Glutamatergic neuron (in vitro differentiated cells): ENCODE measurements around the gene HEYL. TPM values are rescaled to one million over a fixed set of nuclear protein-coding genes. Genes with fewer than 3 reads are reported as not detected.

Source experiments
- DNase-seq: peaks from one replicate; pipeline ENCODE4 v3.0.0; 2022
- H3K27ac Mint-ChIP-seq: one replicate; pipeline ENCODE4 v1.8.0; 2020; ENCODE audit warnings: mild to moderate bottlenecking, mixed read lengths, inconsistent platforms; ENCODE audit not compliant: unreplicated experiment
- H3K27me3 Mint-ChIP-seq: one replicate; pipeline ENCODE4 v1.8.0; 2020; ENCODE audit warnings: mild to moderate bottlenecking, moderate library complexity, mixed read lengths, inconsistent platforms; ENCODE audit not compliant: unreplicated experiment
- H3K36me3 Mint-ChIP-seq: one replicate; pipeline ENCODE4 v1.8.0; 2020; ENCODE audit warnings: mild to moderate bottlenecking, mixed read lengths, inconsistent platforms; ENCODE audit not compliant: unreplicated experiment
- H3K4me1 Mint-ChIP-seq: one replicate; pipeline ENCODE4 v1.8.0; 2020; ENCODE audit warnings: mild to moderate bottlenecking, low read depth, mixed read lengths, inconsistent platforms; ENCODE audit not compliant: unreplicated experiment
- H3K4me3 Mint-ChIP-seq: one replicate; pipeline ENCODE4 v1.8.0; 2020; ENCODE audit warnings: mild to moderate bottlenecking, mixed read lengths, inconsistent platforms; ENCODE audit not compliant: unreplicated experiment
- H3K9me3 Mint-ChIP-seq: one replicate; pipeline ENCODE4 v1.8.0; 2020; ENCODE audit warnings: mild to moderate bottlenecking, moderate library complexity, mixed read lengths, inconsistent platforms; ENCODE audit not compliant: unreplicated experiment
- CTCF ChIP-seq: fragments of 200-600 bp; sonication (generic); IDR thresholded peaks from one replicate; pipeline ENCODE4 v1.5.0; 2021; ENCODE audit not compliant: partially characterized antibody, unreplicated experiment
- total RNA-seq: library from RNA; stranded (reverse); fragmentation: NEBNext Ultra II Directional; extraction: Animal tissue kit (Norgen Biotek cat#: 25700); gene quantifications from one replicate; pipeline ENCODE4 v1.2.1, GENCODE V29; 2021; ENCODE audit not compliant: unreplicated experiment

Gene HEYL
- total RNA-seq, 1 donor from 2014 or later, result 9.0 TPM

- no peak for TF ChIP-seq CTCF
- Mint-ChIP-seq H3K27me3 (peaks cover 34% of the 10 kb centered on the region), H3K36me3 (peaks cover 5% of the 10 kb centered on the region), H3K4me1 (no peaks in the 10 kb centered on the region), H3K9me3 (no peaks in the 10 kb centered on the region), H3K4me3 (no peak overlapping the region), H3K27ac (no peak overlapping the region)
- DNase-seq, result no peak
These were observed 44.8 kb upstream of the HEYL start for GRCh38 chr1:39684313-39684664.

- Mint-ChIP-seq H3K27me3 (peaks cover 34% of the 10 kb centered on the region), H3K36me3 (peaks cover 5% of the 10 kb centered on the region), H3K4me1 (no peaks in the 10 kb centered on the region), H3K4me3 (no peak overlapping the region), H3K27ac (no peak overlapping the region), H3K9me3 (no peaks in the 10 kb centered on the region)
- no peak for DNase-seq
- TF ChIP-seq CTCF, result no peak
These were observed 44.3 kb upstream of the HEYL start for GRCh38 chr1:39683591-39684312.

- H3K36me3 Mint-ChIP-seq, result peaks cover 5% of the 10 kb centered on the region
- no peak for DNase-seq
- no peak overlapping the region for H3K4me3 Mint-ChIP-seq
- no peak for TF ChIP-seq CTCF
- peaks cover 28% of the 10 kb centered on the region for H3K27me3 Mint-ChIP-seq
- no peak overlapping the region for H3K27ac Mint-ChIP-seq
- H3K9me3 Mint-ChIP-seq, result no peaks in the 10 kb centered on the region
- H3K4me1 Mint-ChIP-seq, result no peaks in the 10 kb centered on the region
These were observed 42.6 kb upstream of the HEYL start for GRCh38 chr1:39681999-39682398.

GRCh38 chr1:39681294-39681693, 41.9 kb upstream of the HEYL start:
- TF ChIP-seq CTCF, result no peak
- DNase-seq, result no peak

GRCh38 chr1:39680751-39681150, 41.3 kb upstream of the HEYL start:
- Mint-ChIP-seq H3K36me3 (peaks cover 5% of the 10 kb centered on the region), H3K27me3 (peaks cover 31% of the 10 kb centered on the region), H3K27ac (no peak overlapping the region), H3K4me3 (no peak overlapping the region), H3K9me3 (no peaks in the 10 kb centered on the region), H3K4me1 (no peaks in the 10 kb centered on the region)
- TF ChIP-seq CTCF, result no peak
- DNase-seq, result no peak

More at GRCh38 chr1:39681294-39681693, 41.9 kb upstream of the HEYL start:
- Mint-ChIP-seq H3K4me1 (no peaks in the 10 kb centered on the region), H3K27ac (no peak overlapping the region), H3K36me3 (peaks cover 5% of the 10 kb centered on the region), H3K9me3 (no peaks in the 10 kb centered on the region), H3K27me3 (peaks cover 32% of the 10 kb centered on the region), H3K4me3 (no peak overlapping the region)
